Osteoblast (primary cell): Measurements from ENCODE around the gene FRMD4A. TPM values are rescaled to one million over a fixed set of nuclear protein-coding genes. Genes with fewer than 3 reads are reported as not detected.

ENCODE experiments used
- DNase-seq: peaks from one replicate; pipeline ENCODE4 v3.0.0; 2011; ENCODE audit warnings: low spot score, mixed read lengths; ENCODE audit not compliant: insufficient read length; ENCODE audit errors: missing footprints
- H2AFZ ChIP-seq: 2 replicates; pipeline ENCODE4 v1.6.0; 2011; ENCODE audit warnings: mild to moderate bottlenecking, low read length
- H3K27ac ChIP-seq: 2 replicates; pipeline ENCODE4 v1.5.1; 2011; ENCODE audit warnings: mild to moderate bottlenecking, low read depth, low read length, moderate library complexity
- H3K27me3 ChIP-seq: 2 replicates; pipeline ENCODE4 v1.6.0; 2012; ENCODE audit warnings: mild to moderate bottlenecking, control low read depth, inconsistent platforms, low read length, moderate library complexity; ENCODE audit not compliant: insufficient read depth
- H3K36me3 ChIP-seq: 2 replicates; pipeline ENCODE4 v1.5.1; 2011; ENCODE audit warnings: mild to moderate bottlenecking, low read length, control low read depth, moderate library complexity; ENCODE audit not compliant: insufficient read depth
- H3K4me1 ChIP-seq: 2 replicates; pipeline ENCODE4 v1.5.1; 2011; ENCODE audit warnings: mild to moderate bottlenecking, low read length, control low read depth, moderate library complexity; ENCODE audit not compliant: insufficient read depth
- H3K4me2 ChIP-seq: 2 replicates; pipeline ENCODE4 v1.6.0; 2011; ENCODE audit warnings: mild to moderate bottlenecking, low read length; ENCODE audit not compliant: insufficient read depth
- H3K4me3 ChIP-seq: fragments of 200-600 bp; sonication (generic); 3 replicates; pipeline ENCODE4 v1.5.1; 2012; ENCODE audit warnings: mild to moderate bottlenecking, low read length, inconsistent platforms; ENCODE audit not compliant: insufficient read depth
- H3K79me2 ChIP-seq: 2 replicates; pipeline ENCODE4 v1.6.0; 2012; ENCODE audit warnings: mild to moderate bottlenecking, low read length, control low read depth, inconsistent platforms; ENCODE audit not compliant: insufficient read depth
- H3K9me3 ChIP-seq: 2 replicates; pipeline ENCODE4 v1.5.1; 2011; ENCODE audit warnings: low read depth, low read length, control low read depth
- H4K20me1 ChIP-seq: 2 replicates; pipeline ENCODE4 v1.6.0; 2012; ENCODE audit warnings: mild to moderate bottlenecking, low read length, control low read depth; ENCODE audit not compliant: insufficient read depth
- CTCF ChIP-seq: IDR thresholded peaks from 2 replicates; pipeline ENCODE4 v1.5.1; 2011; ENCODE audit warnings: mild to moderate bottlenecking, low read depth, low read length, moderate library complexity; ENCODE audit errors: extremely low read depth
- total RNA-seq: library from RNA; depleted of rRNA; stranded (reverse); fragments of >200 nt; gene quantifications from 2 replicates; pipeline ENCODE4 v1.2.3, GENCODE V29; 2012

Gene FRMD4A
- total RNA-seq, 1 donor, result 41.3 TPM

- Histone ChIP-seq H3K79me2 (peaks cover 40% of the 10 kb centered on the region), H3K4me3 (no peak overlapping the region), H3K9me3 (no peaks in the 10 kb centered on the region), H2AFZ (no peak overlapping the region), H3K36me3 (peaks cover 71% of the 10 kb centered on the region), H3K4me1 (no peaks in the 10 kb centered on the region), H4K20me1 (peaks cover 12% of the 10 kb centered on the region), H3K4me2 (no peak overlapping the region), H3K27me3 (no peaks in the 10 kb centered on the region), H3K27ac (no peak overlapping the region)
- no peak for TF ChIP-seq CTCF
- DNase-seq, result no peak
These were observed 652.5 kb downstream of the FRMD4A start for GRCh38 chr10:13678101-13678843.

GRCh38 chr10:13674645-13675588, 655.8 kb downstream of the FRMD4A start:
- TF ChIP-seq CTCF, result no peak
- no peaks in the 10 kb centered on the region for H3K27me3 ChIP-seq
- H2AFZ ChIP-seq, result no peak overlapping the region
- H3K79me2 ChIP-seq, result peaks cover 32% of the 10 kb centered on the region
- H3K9me3 ChIP-seq, result no peaks in the 10 kb centered on the region
- H3K4me2 ChIP-seq, result no peak overlapping the region
- H3K4me1 ChIP-seq, result no peaks in the 10 kb centered on the region
- no peak overlapping the region for H3K4me3 ChIP-seq
- peaks cover 10% of the 10 kb centered on the region for H4K20me1 ChIP-seq
- no peak overlapping the region for H3K27ac ChIP-seq
- peaks cover 80% of the 10 kb centered on the region for H3K36me3 ChIP-seq
- no peak for DNase-seq

- H3K36me3 ChIP-seq, result peaks cover 83% of the 10 kb centered on the region
- H2AFZ ChIP-seq, result no peak overlapping the region
- no peaks in the 10 kb centered on the region for H3K27me3 ChIP-seq
- H3K9me3 ChIP-seq, result no peaks in the 10 kb centered on the region
- peaks cover 25% of the 10 kb centered on the region for H3K79me2 ChIP-seq
- H3K4me1 ChIP-seq, result no peaks in the 10 kb centered on the region
- no peak for TF ChIP-seq CTCF
- no peak for DNase-seq
- H4K20me1 ChIP-seq, result peaks cover 4% of the 10 kb centered on the region
- no peak overlapping the region for H3K4me3 ChIP-seq
- H3K27ac ChIP-seq, result no peak overlapping the region
- no peak overlapping the region for H3K4me2 ChIP-seq
These were observed 657.6 kb downstream of the FRMD4A start for GRCh38 chr10:13673156-13673555.

GRCh38 chr10:13672548-13672947, 658.2 kb downstream of the FRMD4A start:
- no peaks in the 10 kb centered on the region for H3K4me1 ChIP-seq
- H2AFZ ChIP-seq, result no peak overlapping the region
- peaks cover 85% of the 10 kb centered on the region for H3K36me3 ChIP-seq
- peaks cover 27% of the 10 kb centered on the region for H3K79me2 ChIP-seq
- TF ChIP-seq CTCF, result no peak
- H4K20me1 ChIP-seq, result peaks cover 3% of the 10 kb centered on the region
- no peaks in the 10 kb centered on the region for H3K27me3 ChIP-seq
- no peak for DNase-seq
- H3K4me3 ChIP-seq, result no peak overlapping the region
- no peak overlapping the region for H3K4me2 ChIP-seq
- H3K27ac ChIP-seq, result no peak overlapping the region
- no peaks in the 10 kb centered on the region for H3K9me3 ChIP-seq
